GM19467 (cell line): ENCODE results near the gene SEC11A.
"Not testable (repeated sequence)": the region's sequence is repeated elsewhere in the genome, so short reads cannot be mapped to it uniquely, and the experiment has no call there.

Source experiments
- ATAC-seq: cut with Tn5 transposase; IDR thresholded peaks from one replicate; pipeline ENCODE4 v1.9.1; 2021; ENCODE audit warnings: mild to moderate bottlenecking, moderate library complexity; ENCODE audit not compliant: unreplicated experiment

SEC11A gene

DNA sequence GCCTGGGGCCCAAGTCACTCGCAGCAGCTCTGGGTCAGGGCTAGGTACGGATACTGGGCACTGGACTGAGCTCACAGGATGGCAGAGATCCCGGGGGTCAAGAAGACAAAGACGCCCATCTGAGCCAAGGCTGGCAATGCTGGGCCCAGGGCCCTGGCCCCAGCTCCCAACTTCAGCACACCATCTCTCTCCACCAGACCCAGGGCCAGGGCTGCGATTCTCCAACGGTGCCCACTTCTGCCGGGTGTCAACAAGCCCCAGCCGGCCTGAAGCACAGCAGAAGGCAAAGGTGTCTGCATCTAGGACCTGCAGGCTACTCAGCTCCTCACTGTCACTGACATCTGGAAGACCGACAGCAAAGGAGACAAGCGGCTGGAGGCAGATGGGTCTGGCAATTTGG is 70.4 kb downstream of the SEC11A start:
- no peak for ATAC-seq

GRCh38 chr15:84643838-84644237 is 72.1 kb downstream of the SEC11A start:
- ATAC-seq: no peak

- ATAC-seq: not testable (repeated sequence)
Measured at GRCh38 chr15:84642640-84643039, 73.3 kb downstream of the SEC11A start.

GRCh38 chr15:84641871-84642270 is 74.1 kb downstream of the SEC11A start:
- not testable (repeated sequence) for ATAC-seq

DNA sequence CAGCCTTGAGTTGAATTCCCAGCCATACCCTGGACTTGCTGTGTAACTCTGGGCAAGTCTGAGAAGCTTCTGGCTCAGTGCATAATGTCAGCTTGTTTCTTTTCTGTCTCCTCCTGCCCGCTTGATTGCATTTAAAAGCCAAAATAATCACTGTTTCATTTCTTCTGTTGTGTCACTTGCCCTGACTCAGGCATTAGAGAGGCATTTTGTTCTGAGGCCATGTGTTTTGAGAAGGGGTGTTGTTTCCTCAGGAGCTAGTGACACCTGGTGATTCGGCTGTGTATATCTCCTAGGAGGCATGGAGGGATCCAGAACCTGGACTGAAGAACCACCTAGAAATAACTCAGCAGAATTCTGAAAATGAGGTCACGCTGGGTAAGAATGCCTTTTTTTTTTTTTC is 77.8 kb downstream of the SEC11A start:
- no peak for ATAC-seq

GRCh38 chr15:84634228-84634837 is 81.6 kb downstream of the SEC11A start:
- ATAC-seq: no peak

DNA sequence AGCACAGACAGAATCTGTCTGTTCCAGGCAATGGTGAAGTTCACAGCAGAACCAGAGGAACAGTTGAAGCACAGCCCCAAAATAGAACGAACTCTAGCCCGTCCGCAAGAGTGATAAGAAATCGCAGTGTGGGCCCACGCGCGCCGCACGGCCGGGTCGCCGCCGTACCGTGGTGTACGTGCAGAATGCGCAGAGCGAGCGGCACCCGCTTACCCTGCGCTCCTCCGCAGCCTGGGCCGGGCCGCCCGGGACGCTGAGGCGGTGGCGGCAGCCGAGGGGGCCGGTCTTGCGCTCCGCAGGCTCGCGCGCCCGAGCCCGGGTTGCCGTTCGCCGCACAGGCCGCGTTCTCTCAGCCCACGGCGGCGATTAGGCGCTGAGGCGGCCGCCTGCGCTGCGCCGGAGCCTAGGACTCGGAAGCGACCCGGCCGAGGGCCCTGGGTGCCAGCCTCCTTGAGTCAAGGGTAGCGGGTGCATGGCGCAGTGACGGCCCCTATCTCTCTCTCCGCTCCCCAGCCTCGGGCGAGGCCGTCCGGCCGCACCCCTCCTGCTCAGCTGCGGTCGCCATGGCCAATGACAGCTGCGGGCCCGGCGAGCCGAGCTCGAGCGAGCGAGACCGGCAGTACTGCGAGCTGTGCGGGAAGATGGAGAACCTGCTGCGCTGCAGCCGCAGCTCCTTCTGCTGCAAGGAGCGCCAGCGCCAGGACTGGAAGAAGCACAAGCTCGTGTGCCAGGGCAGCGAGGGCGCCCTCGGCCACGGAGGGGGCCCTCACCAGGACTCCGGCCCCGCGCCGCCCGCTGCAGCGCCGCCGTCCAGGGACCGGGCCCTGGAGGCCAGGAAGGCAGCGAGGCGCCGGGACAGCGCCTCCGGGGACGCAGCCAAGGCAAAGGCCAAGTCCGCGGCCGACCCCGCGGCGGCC is 82.4 kb downstream of the SEC11A start:
- peak; percentile 38 for ATAC-seq

- ATAC-seq: no peak
Measured at GRCh38 chr15:84631706-84632272, 84.2 kb downstream of the SEC11A start.

GRCh38 chr15:84629033-84629432 is 86.9 kb downstream of the SEC11A start:
- ATAC-seq: no peak

DNA sequence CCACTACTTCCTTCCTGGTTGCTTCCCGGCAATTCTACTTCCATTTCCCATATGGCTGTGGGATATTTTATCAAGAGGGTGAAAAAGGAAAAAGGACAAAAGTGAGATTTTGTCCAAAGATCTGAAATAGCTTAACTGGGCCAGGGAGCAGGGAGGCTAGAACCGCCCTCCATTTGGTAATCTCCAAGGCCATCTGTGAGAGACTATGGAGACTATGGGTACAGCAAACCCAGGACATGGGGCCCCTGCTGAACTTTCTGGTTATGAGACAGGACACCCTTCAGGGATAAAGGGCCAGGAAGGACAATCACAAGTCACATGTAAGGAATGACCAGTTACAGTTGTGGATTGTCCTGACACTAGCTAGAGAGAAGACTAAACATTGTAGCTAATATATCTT is 90.8 kb downstream of the SEC11A start:
- no peak for ATAC-seq

DNA sequence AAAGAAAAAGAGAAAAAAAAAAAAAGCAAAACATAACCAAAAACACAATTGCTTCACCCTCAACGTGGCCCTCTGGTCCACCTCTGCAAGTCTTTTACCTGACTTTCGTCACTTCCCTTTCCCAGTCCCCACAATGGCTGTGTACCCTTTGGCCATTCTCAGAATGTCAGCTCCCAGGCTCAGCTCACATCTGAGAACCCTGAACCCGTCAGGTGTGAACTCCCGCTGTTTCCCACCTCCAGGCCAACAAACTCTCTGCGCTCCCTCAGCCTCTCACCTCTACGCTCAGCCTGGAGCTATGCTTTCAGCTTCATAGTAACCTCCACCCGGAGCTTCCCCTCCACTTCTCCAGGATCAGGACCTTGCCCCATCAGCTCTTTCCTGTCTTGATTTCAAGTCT is 91.6 kb downstream of the SEC11A start:
- no peak for ATAC-seq

GRCh38 chr15:84621358-84621979 is 94.5 kb downstream of the SEC11A start:
- ATAC-seq: no peak

DNA sequence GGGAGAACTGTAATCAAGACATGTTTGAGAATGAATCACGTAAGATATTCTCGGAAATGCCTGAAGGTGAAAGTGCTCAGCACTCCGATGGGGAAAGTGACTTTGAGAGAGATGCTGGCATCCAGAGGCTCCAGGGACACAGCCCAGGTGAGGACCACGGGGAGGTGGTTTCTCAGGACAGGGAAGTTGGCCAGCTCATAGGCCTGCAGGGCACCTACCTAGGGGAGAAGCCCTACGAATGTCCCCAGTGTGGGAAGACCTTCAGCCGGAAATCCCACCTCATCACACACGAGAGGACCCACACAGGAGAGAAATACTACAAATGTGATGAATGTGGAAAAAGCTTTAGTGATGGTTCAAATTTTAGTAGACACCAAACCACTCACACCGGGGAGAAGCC is 95.3 kb downstream of the SEC11A start:
- ATAC-seq: no peak
